ELF-1 (cell line): ENCODE results near the gene FBXW11.
"Not testable (repeated sequence)": the region's sequence is repeated elsewhere in the genome, so short reads cannot be mapped to it uniquely, and the experiment has no call there.

ENCODE experiments used
- DNase-seq: peaks from one replicate; pipeline ENCODE4 v3.0.0-alpha.2; 2016; ENCODE audit warnings: low read depth, low spot score

FBXW11 gene

GRCh38 chr5:171914726-171915338 lies 91.6 kb downstream of the FBXW11 start:
- DNase-seq, result no peak

GRCh38 chr5:171913987-171914273 lies 92.5 kb downstream of the FBXW11 start:
- DNase-seq, result no peak

GRCh38 chr5:171911152-171911551 lies 95.3 kb downstream of the FBXW11 start:
- DNase-seq, result no peak

DNA sequence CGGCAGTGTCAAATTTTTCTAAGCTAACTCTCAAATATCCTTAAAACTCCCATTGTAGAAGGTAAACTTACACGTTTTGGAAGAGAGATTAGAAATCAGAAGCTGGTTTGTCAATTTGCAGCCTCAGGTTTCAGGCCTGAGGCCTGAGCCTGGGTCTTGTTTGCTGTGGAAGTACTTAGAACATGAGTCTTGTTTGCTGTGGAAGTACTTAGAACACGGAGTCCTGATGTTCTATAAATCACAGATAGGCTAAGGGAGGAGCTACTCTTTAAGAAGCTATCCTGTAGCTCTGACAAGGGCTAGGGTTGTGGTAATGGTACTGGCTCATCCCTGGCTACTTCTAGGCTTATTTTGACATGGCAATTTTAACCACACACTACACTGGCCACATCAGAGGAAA lies 97.8 kb downstream of the FBXW11 start:
- DNase-seq, result no peak

- DNase-seq, result peak; percentile 54
These were observed 98.6 kb downstream of the FBXW11 start for GRCh38 chr5:171907725-171908343.

DNA sequence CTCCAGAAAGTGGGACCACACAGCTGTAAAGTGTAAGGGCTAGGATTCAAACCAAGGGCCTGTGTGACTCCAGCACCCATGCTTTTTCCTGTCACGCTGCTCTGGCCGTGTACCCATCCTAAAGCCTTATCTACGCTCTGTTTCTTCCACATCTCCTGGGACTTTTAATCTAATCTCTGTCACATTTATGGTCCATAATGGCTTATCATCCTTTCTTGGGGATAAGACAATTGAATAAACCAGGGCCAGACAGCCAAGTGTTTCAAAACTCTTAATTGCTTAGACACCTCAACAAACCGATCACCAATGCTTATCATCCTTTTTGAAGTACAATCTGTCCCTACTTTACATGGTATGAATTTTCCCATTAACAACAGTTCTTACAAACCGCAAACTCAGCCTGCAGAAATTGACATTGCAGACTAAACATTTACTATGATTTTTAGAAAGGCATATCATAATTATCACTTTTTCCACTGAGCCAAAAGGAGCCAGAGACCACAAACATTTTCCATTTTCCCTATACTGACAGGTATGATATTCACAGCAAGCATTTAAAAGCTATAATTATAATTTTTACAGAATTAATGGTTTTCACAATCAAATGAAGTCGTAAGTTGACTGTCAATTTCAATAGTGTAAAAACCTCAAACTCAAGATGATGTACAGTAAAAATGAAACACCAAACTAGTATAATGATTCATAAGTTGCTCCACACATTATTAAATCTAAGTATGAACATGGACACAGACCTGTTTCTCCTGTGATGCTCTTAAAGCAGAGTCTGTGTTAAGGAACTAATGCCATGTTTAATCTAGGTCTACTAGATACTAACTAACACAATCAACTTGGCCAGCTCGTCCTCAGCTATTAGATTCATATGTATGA lies 99.5 kb downstream of the FBXW11 start:
- DNase-seq, result no peak

- DNase-seq, result no peak
These were observed 100.3 kb downstream of the FBXW11 start for GRCh38 chr5:171906066-171906570.

DNA sequence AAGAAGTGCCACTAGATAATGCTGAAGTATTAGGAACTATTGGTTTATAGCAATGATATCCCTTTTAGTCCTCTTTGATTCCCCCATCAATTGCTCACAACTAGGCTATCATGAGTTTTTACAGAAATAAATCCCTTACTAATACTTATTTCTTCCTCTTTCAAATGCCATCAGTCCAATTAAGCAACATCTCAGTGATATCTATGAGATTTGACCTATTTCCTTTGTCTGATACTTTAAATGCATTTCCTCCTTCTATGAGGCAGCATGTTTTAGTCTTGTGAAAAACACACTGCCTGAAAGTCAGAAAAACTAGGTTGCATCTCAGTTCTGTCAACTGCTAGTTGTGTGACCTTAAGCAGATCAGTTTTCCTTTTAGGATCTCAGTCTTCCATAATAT lies 101.6 kb downstream of the FBXW11 start:
- no peak for DNase-seq

DNA sequence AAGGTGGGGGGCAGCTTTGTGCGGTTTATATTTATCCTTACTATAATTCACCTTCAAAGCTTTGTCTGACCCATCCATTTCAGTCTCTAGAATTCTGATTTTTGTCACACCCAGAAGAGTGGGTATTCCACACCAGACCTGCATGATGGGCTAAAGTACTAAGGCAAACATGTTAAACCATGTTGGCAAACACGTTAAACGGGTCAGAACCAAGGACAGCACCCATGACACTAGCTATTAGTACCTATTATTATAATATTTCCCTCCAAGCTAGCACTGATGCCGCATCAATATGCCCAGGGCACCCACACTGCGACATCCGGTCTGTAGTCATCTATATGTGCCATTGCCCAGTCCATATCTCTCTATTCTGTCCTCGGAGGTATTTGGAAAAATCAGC lies 104.7 kb downstream of the FBXW11 start:
- DNase-seq, result no peak

- DNase-seq, result peak; percentile 10
These were observed 106.6 kb downstream of the FBXW11 start for GRCh38 chr5:171899792-171900191.

GRCh38 chr5:171898879-171899278 lies 107.6 kb downstream of the FBXW11 start:
- DNase-seq, result no peak

- DNase-seq, result no peak
These were observed 108.1 kb downstream of the FBXW11 start for GRCh38 chr5:171898386-171898785.

DNA sequence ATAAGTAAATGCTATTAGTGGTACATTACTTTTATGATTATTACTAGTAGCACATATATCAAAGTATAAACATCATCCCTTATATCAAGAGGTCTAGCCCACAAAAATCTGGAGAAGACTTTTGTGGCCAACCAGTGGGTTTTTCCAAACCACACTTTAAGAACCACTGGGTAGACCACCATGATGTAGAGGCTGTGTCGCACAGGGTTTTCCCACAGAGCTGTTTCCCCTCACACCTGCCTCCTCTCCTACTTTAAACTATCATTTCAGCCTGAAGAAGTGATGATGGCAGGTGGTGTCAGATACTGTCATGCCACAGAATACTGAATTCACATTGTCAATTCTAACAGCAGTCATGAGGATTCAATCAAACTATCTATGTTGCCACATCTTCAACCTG lies 109.2 kb downstream of the FBXW11 start:
- DNase-seq, result no peak

GRCh38 chr5:171895081-171895480 lies 111.4 kb downstream of the FBXW11 start:
- no peak for DNase-seq

- DNase-seq, result no peak
These were observed 113.0 kb downstream of the FBXW11 start for GRCh38 chr5:171893290-171893886.

DNA sequence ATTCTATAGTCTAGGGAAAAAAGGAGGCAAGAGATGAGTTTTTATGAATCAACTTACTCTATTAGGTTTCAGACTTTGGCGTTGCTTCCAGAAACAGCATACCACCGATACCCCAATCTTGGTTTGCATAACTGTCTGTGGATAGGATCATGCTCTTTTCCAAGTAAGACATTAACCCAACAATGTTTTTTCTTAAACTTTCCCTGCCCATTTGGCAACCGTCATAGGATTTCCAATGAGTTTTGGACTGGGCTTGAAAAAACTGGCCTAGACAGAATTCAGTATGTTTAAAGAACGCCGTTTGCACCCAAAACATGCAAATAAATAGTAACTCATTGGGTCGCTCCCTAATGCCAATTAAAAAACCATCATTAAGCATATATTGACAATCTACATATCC lies 114.8 kb downstream of the FBXW11 start:
- DNase-seq, result no peak

DNA sequence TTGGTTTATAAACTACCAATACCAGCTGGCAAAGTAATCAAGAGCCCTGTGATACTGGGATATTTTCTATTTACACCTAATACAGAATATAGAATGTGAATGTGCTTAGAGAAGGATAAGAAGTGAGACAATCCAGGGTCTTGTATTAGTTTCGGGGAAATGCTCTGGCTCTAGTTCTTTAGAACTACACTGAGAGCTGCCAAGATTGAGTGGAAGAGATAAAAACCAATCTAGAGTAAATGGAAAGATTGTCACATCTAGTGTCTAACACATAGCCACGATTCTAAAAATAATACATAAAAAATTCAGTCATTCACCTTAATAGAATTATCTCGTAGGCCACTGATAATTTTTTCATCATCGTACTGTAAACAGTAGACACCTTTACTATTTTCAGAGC lies 115.3 kb downstream of the FBXW11 start:
- DNase-seq, result no peak

DNA sequence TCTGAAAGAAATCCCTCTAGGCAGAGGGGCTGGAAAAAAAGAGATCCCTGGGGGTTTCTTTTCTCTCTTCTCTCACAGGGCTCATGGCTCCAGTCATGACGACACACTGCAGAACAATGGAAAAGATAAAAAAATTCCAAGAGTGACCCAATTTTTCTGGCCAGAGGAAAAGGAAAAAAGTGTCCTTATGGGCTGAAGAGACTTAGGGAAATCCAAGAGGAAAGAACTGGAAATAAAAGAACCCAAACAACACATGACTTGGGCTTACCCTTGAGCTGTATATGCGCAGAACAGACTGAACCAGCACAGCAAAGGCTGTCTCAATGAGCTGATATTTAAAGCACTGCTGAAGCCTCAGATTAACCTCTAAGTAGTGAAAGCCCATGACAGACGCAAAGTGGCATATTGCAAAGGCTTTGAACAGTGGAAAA lies 118.4 kb downstream of the FBXW11 start:
- DNase-seq, result no peak

- not testable (repeated sequence) for DNase-seq
These were observed 120.4 kb downstream of the FBXW11 start for GRCh38 chr5:171886037-171886436.

DNA sequence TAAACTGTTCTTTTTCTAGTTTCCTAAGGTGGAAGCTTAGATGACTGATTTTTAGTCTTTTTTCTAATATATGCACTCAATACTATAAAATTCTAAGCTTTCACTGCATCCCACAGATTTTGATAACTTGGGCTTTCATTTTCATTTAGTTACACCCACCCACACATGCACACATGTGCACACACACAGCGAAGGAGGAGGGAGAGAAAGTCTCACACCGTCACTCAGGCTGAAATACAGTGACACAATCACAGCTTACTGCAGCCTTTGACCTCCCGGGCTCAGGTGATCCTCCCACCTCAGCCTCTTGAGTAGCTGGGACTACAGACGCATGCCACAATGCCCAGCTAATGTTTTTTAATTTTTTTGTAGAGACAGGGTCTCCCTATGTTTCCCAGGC lies 124.3 kb downstream of the FBXW11 start:
- DNase-seq, result no peak

- no peak for DNase-seq
These were observed 132.2 kb downstream of the FBXW11 start for GRCh38 chr5:171874234-171874633.

DNA sequence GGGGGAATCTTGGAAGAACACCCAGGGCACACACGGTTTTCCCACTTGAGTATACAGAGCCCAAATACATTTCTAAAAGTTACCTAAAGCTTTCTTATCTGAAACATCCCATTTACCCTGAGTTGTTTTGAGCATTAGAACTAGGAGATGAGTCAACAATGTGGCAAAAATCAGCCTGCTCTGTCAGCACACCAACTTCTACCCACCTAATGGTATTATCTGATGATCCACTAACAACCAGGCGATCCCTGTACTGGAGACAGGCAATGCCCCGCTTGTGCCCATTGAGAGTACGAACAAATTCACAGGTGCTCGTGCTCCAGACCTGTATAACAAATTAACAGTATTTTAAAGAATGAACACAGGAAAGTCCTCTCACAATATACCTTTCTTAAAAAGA lies 133.8 kb downstream of the FBXW11 start:
- no peak for DNase-seq
